ENCODE results near the gene CHRNA3.

- TF ChIP-seq, protein P1, sequence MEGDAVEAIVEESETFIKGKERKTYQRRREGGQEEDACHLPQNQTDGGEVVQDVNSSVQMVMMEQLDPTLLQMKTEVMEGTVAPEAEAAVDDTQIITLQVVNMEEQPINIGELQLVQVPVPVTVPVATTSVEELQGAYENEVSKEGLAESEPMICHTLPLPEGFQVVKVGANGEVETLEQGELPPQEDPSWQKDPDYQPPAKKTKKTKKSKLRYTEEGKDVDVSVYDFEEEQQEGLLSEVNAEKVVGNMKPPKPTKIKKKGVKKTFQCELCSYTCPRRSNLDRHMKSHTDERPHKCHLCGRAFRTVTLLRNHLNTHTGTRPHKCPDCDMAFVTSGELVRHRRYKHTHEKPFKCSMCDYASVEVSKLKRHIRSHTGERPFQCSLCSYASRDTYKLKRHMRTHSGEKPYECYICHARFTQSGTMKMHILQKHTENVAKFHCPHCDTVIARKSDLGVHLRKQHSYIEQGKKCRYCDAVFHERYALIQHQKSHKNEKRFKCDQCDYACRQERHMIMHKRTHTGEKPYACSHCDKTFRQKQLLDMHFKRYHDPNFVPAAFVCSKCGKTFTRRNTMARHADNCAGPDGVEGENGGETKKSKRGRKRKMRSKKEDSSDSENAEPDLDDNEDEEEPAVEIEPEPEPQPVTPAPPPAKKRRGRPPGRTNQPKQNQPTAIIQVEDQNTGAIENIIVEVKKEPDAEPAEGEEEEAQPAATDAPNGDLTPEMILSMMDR (IDR thresholded peaks at IDR 0.05), result no peak
- TF ChIP-seq POLR2A (IDR thresholded peaks at IDR 0.05), result no peak
Measured at GRCh38 chr15:78551902-78552301, 68.9 kb downstream of the CHRNA3 start.
